Measurements from ENCODE around the gene FDXR.

FDXR gene

DNA sequence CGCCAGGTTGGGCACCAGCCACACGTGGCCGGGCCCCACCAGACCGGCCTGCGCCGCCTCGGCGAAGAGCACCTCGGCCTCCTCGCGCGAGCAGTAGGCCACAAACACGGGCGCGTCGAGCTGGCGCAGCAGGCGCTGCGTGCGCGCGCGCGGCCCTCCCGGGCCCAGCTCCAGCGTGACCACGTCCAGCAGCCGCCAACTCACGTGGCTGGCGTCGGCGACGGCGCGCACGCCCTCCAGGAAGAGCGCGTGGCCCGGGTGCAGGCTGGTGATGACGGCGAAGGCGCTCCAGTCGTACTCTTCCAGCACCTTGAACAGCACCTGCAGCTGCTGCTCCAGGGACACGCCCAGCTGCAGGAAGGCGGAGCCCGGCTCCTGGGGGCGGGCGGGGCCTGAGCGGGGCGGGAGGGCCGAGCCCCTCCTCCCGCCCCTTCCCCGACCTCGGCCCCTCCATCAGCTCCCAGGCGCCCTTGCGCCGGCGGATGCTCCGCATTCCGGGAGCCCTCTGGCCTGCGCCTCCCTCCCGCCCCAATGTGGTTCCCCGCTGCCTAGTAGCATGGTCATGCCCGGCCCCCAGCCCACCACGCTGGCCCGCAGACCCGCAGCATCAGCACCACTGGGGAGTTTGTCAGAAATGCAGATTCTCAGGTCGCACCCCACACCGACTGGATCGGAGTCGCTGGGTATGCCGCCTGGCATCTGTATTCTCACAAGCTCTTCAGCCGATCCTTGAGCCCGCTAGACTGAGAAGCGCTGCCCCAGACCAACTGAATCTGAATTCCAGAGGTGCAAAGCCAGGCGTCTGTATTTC is 20.4 kb downstream of the FDXR start:
- no peak for DNase-seq (ENCODE audit: insufficient read length, low spot score)
- no peak for FAIRE-seq
- TF ChIP-seq POLR2A (IDR thresholded peaks at IDR 0.05; ENCODE audit: low read depth, low read length) (no peak), POLR2AphosphoS5 (IDR thresholded peaks at IDR 0.05; ENCODE audit: low read depth, low read length) (no peak), TAF1 (IDR thresholded peaks at IDR 0.05; ENCODE audit: low read depth, low read length) (no peak), POU2F2 (IDR thresholded peaks at IDR 0.05; ENCODE audit: low read depth, low read length) (no peak), SPI1 (IDR thresholded peaks at IDR 0.05; ENCODE audit: low read depth, low read length) (no peak), PAX5 (IDR thresholded peaks at IDR 0.05; ENCODE audit: insufficient read depth, low read length, severe bottlenecking) (no peak)

DNA sequence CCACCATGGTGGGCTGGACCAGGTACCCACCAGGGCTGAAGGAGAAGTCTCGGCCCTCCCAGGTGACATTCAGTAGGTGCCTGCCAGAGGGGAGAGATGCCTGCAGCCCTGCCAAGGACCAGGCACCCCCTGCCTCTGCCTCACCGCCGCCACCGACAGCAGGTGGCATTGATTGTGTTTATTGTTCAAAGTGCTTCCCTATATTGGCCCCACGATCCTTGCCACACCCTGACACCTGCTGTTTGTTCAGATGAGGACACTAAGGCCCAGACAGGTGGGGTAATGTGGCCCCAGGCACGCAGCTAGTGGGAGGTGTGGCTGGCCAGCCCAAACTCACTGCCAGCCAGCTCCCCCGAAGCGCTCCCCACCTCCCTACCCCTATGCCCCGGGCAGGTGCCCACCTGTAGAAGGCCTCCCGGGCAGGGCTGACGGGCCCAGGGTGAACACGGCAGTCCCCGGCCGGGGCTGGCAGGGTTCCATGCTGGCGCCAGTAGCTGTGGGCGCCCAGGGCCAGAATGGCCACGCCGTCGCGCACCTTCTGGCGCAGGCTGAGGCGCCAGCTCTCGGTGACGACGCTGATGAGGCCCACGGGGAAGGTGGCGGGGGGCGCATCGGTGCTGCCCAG is 21.1 kb downstream of the FDXR start:
- DNase-seq (ENCODE audit: insufficient read length, low spot score) (no peak), FAIRE-seq (no peak)
- TF ChIP-seq TAF1 (IDR thresholded peaks at IDR 0.05; ENCODE audit: low read depth, low read length) (no peak), POU2F2 (IDR thresholded peaks at IDR 0.05; ENCODE audit: low read depth, low read length) (no peak), POLR2A (IDR thresholded peaks at IDR 0.05; ENCODE audit: low read depth, low read length) (no peak), POLR2AphosphoS5 (IDR thresholded peaks at IDR 0.05; ENCODE audit: low read depth, low read length) (no peak)

DNA sequence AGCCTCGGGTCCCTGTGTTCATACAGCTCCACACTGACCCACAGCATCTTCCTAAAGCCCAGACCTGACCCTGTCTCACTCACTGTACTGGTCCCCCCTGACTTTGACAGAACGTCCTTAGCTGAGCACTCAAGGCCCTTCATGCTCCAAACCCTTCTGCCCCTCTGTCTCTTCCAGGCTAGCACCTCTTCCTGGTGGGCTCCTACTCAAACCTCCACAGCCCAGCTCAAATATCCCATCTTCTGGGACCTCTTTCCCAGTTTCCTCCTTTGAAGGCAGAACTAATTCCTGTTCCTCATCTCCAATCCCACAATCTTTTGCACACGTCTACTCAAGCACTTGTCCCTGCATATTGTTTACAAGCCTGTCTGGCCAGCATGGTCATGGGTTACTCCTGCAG is 21.9 kb downstream of the FDXR start:
- FAIRE-seq (no peak), DNase-seq (ENCODE audit: insufficient read length, low spot score) (no peak)
- no peak for TF ChIP-seq PAX5 (IDR thresholded peaks at IDR 0.05; ENCODE audit: insufficient read depth, low read length, severe bottlenecking)
- no peak for TF ChIP-seq POLR2AphosphoS5 (IDR thresholded peaks at IDR 0.05; ENCODE audit: low read depth, low read length)
- no peak for TF ChIP-seq POU2F2 (IDR thresholded peaks at IDR 0.05; ENCODE audit: low read depth, low read length)
- TF ChIP-seq TAF1 (IDR thresholded peaks at IDR 0.05; ENCODE audit: low read depth, low read length): no peak
- TF ChIP-seq POLR2A (IDR thresholded peaks at IDR 0.05; ENCODE audit: low read depth, low read length): no peak
- TF ChIP-seq SPI1 (IDR thresholded peaks at IDR 0.05; ENCODE audit: low read depth, low read length): no peak

DNA sequence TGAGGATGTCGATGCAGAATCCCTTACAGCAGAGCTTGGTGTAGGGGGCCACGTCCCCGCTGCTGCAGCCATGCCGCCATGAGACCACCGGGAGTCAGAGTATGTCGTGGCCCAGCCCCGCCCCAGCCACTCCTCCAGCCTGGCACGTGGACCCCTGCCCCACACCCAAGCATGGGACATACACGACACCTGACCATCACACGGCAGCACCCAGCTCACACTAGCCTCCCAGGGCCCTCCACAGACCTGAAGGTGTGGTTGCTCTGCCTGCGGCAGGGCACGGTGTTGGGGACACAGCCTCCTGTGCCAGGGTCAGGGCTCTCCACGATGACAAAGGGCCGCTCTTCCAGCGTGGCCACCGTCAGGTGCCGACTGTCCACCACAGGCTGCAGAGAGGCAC is 22.5 kb downstream of the FDXR start:
- TF ChIP-seq POU2F2 (IDR thresholded peaks at IDR 0.05; ENCODE audit: low read depth, low read length) (no peak), POLR2A (IDR thresholded peaks at IDR 0.05; ENCODE audit: low read depth, low read length) (no peak), POLR2AphosphoS5 (IDR thresholded peaks at IDR 0.05; ENCODE audit: low read depth, low read length) (no peak), PAX5 (IDR thresholded peaks at IDR 0.05; ENCODE audit: insufficient read depth, low read length, severe bottlenecking) (no peak), TAF1 (IDR thresholded peaks at IDR 0.05; ENCODE audit: low read depth, low read length) (no peak), SPI1 (IDR thresholded peaks at IDR 0.05; ENCODE audit: low read depth, low read length) (no peak)
- DNase-seq (ENCODE audit: insufficient read length, low spot score): no peak
- no peak for FAIRE-seq

DNA sequence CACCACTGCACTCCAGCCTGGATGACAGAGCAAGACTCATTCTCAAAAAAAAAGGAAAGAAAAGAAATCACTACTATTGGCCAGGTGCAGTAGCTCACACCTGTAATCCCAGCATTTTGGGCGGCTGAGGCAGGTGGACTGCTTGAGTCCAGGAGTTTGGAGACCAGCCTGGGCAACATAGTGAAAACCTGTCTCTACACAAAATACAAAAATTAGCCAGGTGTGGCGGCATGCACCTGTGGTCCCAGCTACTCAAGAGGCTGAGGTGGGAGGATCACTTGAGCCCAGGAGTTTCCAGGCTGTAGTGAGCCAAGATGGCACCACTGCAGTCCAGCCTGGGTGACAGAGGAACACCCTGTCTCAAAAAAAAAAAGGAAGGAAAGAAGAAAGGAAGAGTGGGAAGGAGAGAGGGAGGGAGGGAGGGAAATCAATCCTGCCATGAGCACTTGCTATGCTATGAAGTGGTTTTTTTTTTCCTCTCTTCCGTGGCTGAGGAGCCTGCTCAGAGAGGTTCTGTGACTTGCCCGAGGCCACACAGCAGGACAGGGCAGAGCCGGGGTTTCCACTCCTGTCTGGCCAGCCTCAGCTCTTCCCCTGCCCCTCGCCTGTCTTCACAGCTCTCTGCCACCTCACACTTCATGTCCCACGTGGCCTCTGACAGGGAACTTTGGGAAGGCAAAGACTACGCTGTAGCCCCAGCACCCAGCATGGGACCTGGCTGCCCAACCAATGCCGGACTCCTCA is 24.0 kb downstream of the FDXR start:
- no peak for DNase-seq (ENCODE audit: insufficient read length, low spot score)
- no peak for FAIRE-seq
- TF ChIP-seq POU2F2 (IDR thresholded peaks at IDR 0.05; ENCODE audit: low read depth, low read length) (no peak), SPI1 (IDR thresholded peaks at IDR 0.05; ENCODE audit: low read depth, low read length) (no peak), POLR2AphosphoS5 (IDR thresholded peaks at IDR 0.05; ENCODE audit: low read depth, low read length) (no peak), PAX5 (IDR thresholded peaks at IDR 0.05; ENCODE audit: insufficient read depth, low read length, severe bottlenecking) (no peak), TAF1 (IDR thresholded peaks at IDR 0.05; ENCODE audit: low read depth, low read length) (no peak), POLR2A (IDR thresholded peaks at IDR 0.05; ENCODE audit: low read depth, low read length) (no peak)

DNA sequence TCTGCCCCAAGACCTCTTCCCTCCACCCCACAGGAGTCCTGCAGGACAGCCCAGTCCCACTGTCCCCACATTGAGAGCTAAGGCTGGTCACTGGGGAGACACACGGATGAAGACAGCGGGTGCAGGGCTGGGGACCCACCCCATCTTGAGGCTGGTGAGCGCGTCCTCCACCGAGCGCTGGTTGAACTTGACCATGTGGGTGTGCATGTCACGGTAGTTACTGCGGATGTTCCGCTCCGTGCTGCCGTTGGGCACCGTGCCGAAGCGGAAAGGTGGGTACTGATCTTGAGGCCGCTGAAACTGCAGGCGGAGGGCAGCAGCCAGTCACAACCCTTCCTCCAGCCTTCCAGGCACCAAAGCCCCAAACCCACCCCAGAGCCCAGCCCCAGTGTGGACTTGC is 26.2 kb downstream of the FDXR start:
- TF ChIP-seq SPI1 (IDR thresholded peaks at IDR 0.05; ENCODE audit: low read depth, low read length) (no peak), TAF1 (IDR thresholded peaks at IDR 0.05; ENCODE audit: low read depth, low read length) (no peak)

DNA sequence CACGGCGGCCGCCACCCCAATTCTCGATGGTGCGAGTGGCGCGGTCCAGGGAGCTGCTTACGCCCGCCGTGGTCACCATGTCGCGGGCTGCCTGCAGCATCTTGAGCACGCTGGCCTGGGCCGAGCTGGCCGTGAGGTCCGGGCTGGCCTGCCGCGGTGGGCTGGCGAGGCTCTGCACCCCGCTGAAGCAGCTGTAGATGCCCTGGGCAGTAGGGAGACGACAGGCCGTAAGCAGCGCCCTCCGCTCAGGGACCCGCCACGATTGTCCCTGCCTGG is 29.5 kb downstream of the FDXR start:
- FAIRE-seq (no peak), DNase-seq (ENCODE audit: insufficient read length, low spot score) (no peak)
- no peak for TF ChIP-seq POLR2A (IDR thresholded peaks at IDR 0.05; ENCODE audit: low read depth, low read length)
- TF ChIP-seq TAF1 (IDR thresholded peaks at IDR 0.05; ENCODE audit: low read depth, low read length): no peak
- no peak for TF ChIP-seq PAX5 (IDR thresholded peaks at IDR 0.05; ENCODE audit: insufficient read depth, low read length, severe bottlenecking)
- no peak for TF ChIP-seq POU2F2 (IDR thresholded peaks at IDR 0.05; ENCODE audit: low read depth, low read length)
- TF ChIP-seq POLR2AphosphoS5 (IDR thresholded peaks at IDR 0.05; ENCODE audit: low read depth, low read length): no peak
- no peak for TF ChIP-seq SPI1 (IDR thresholded peaks at IDR 0.05; ENCODE audit: low read depth, low read length)

More for the DNA sequence above, 26.2 kb downstream of the FDXR start:
- FAIRE-seq: no peak
- no peak for DNase-seq (ENCODE audit: insufficient read length, low spot score)

DNA sequence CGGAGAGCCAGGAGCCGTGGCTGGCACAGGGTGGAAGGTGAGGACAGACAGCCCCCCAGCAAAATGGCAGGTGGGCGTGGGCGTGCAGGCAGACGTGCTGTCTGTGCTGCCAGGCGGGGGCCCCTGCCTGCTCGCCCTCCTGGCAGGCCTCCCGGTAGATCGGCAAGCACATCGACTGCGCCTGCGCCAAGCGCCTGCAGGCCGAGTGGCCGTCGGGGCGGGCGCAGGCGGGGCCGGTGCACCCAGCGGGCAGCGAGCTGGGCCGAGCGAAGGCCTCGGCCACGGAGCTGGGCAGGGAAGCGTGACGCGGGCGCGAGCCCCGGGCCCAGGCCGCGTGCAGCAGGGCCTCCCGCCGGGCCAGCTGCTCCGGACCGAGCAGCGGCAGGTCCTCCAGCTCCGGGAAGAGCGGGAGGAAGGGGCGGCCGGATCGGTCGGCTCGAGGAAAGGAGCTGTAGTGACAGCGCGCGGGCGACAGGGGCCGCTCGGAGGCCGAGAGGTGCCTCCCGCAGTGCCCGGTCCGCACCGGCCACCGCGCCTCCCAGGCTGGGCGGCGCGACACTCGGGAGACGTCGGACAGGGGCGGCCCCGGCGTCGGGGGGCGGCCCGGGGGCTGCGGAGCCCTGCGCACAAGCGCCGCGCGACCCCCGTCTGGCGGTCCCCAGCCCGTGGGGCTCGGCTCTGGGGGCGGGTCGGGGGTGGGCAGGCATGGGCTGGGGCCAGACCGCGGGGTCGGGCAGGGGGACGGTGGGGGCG is 30.0 kb downstream of the FDXR start:
- TF ChIP-seq POLR2AphosphoS5 (IDR thresholded peaks at IDR 0.05; ENCODE audit: low read depth, low read length) (no peak), TAF1 (IDR thresholded peaks at IDR 0.05; ENCODE audit: low read depth, low read length) (no peak), POLR2A (IDR thresholded peaks at IDR 0.05; ENCODE audit: low read depth, low read length) (no peak), PAX5 (IDR thresholded peaks at IDR 0.05; ENCODE audit: insufficient read depth, low read length, severe bottlenecking) (peak; percentile 85), POU2F2 (IDR thresholded peaks at IDR 0.05; ENCODE audit: low read depth, low read length) (no peak)
- FAIRE-seq: no peak
- DNase-seq (ENCODE audit: insufficient read length, low spot score): peak; percentile 68

DNA sequence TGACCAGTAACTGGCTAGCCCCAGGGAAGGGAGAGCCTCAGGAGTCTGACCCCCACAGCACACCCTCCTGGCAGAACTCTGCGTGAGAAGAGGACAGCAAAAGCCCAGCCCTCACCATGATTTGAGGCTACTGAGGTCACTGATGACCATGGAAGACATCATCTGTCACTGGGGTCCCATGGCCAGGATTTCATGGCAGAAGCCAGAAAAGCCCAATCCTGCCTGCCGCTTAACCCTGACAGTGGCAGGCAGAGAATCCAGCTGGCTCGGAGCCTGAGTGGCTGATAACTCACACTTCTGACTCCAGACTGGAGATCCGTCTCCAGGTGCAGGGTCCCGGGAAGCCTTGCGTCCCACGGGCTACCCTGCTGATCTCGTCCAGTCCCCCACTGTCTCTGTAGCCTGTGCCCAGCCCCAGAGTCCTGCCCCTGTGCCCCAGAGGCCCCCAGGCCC is 30.6 kb downstream of the FDXR start:
- TF ChIP-seq POLR2AphosphoS5 (IDR thresholded peaks at IDR 0.05; ENCODE audit: low read depth, low read length) (no peak), PAX5 (IDR thresholded peaks at IDR 0.05; ENCODE audit: insufficient read depth, low read length, severe bottlenecking) (no peak), TAF1 (IDR thresholded peaks at IDR 0.05; ENCODE audit: low read depth, low read length) (no peak), POLR2A (IDR thresholded peaks at IDR 0.05; ENCODE audit: low read depth, low read length) (no peak), POU2F2 (IDR thresholded peaks at IDR 0.05; ENCODE audit: low read depth, low read length) (no peak), SPI1 (IDR thresholded peaks at IDR 0.05; ENCODE audit: low read depth, low read length) (no peak)
- no peak for DNase-seq (ENCODE audit: insufficient read length, low spot score)
- FAIRE-seq: no peak
